Measurements from ENCODE around the gene TTC21A. TPM values are rescaled to one million over a fixed set of nuclear protein-coding genes. Genes with fewer than 3 reads are reported as not detected.

TTC21A gene
- total RNA-seq, 2 experiments from 2014 or later: 0.69 to 0.79 TPM

GRCh38 chr3:39184081-39184967 lies 76.8 kb downstream of the TTC21A start:
- Mint-ChIP-seq H3K4me3 (no peak overlapping the region), H3K36me3 (ENCODE audit: low read depth) (no peaks in the 10 kb centered on the region), H3K27ac (no peak overlapping the region), H3K4me1 (ENCODE audit: low read depth) (peaks cover 21% of the 10 kb centered on the region), H3K9me3 (no peaks in the 10 kb centered on the region), H3K27me3 (no peaks in the 10 kb centered on the region)
- ATAC-seq (no peak), DNase-seq (no peak)
- no peak for TF ChIP-seq CTCF (IDR thresholded peaks at IDR 0.05)
- ChIA-PET CTCF (interaction anchor here (1.1 to 18.8 kb wide), 3 partner anchors 8 to 105 kb away, joined by 3 to 754 read pairs (median 3); partner anchors contain the start of gene XIRP1), POLR2A (interaction anchor here (0.8 kb wide), 1 partner anchor 9 kb away, joined by 4 read pairs; no protein-coding TSS in a partner anchor)
- intact Hi-C loops (cut with micrococcal nuclease): loop anchor here (5.0 kb wide), 1 partner anchor 37 kb away; no protein-coding TSS in a partner anchor

- H3K4me3 Mint-ChIP-seq: no peak overlapping the region
- DNase-seq (no peak), ATAC-seq (no peak)
- no peak overlapping the region for H3K27ac Mint-ChIP-seq
- no peaks in the 10 kb centered on the region for H3K27me3 Mint-ChIP-seq
- H3K4me1 Mint-ChIP-seq (ENCODE audit: low read depth): peaks cover 21% of the 10 kb centered on the region
- ChIA-PET POLR2A (no interaction called here), CTCF (interaction anchor here (1.1 to 18.8 kb wide), 3 partner anchors 8 to 105 kb away, joined by 3 to 754 read pairs (median 3); partner anchors contain the start of gene XIRP1)
- TF ChIP-seq CTCF (IDR thresholded peaks at IDR 0.05): no peak
- H3K9me3 Mint-ChIP-seq: no peaks in the 10 kb centered on the region
- H3K36me3 Mint-ChIP-seq (ENCODE audit: low read depth): no peaks in the 10 kb centered on the region
- intact Hi-C loops (cut with micrococcal nuclease): loop anchor here (5.0 kb wide), 1 partner anchor 38 kb away; no protein-coding TSS in a partner anchor
These were observed 77.4 kb downstream of the TTC21A start for GRCh38 chr3:39184968-39185285.

DNA sequence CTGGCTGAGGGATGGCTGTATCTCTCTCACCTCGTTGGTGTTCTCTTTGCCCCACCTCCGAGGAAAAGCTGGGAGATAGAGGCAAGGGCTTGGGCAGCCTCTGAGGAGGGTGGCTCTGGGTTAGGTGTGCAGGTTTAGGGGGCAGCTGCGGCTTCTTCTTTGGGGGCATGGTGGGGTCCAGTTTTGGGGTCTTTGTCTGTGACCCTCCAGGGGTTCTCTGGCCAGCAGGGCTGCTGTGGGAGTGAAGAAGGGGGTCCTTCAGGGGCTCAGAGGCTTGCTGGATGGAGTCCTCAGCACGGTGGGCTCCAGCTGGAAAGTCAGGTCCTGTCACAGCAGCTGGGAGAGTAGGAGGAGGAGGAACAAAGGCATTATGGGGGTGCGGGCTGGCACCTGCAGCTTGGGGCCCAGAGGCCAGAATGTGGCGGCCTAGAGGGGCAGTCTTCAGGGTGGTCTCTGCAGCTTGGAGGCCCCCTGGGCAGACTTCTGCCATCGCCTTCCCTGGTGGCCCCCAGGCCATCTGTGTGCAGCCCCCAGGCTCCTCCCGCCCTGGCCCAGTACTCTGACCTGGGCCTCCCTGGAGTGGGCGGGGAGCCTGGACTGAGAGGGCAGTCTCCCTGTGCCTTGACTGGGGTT lies 78.0 kb downstream of the TTC21A start:
- Mint-ChIP-seq H3K36me3 (ENCODE audit: low read depth) (no peaks in the 10 kb centered on the region), H3K27ac (no peak overlapping the region), H3K4me1 (ENCODE audit: low read depth) (peaks cover 18% of the 10 kb centered on the region), H3K9me3 (no peaks in the 10 kb centered on the region), H3K27me3 (no peaks in the 10 kb centered on the region), H3K4me3 (no peak overlapping the region)
- DNase-seq (no peak), ATAC-seq (no peak)
- intact Hi-C loops (cut with micrococcal nuclease): no loop called here
- no peak for TF ChIP-seq CTCF (IDR thresholded peaks at IDR 0.05)
- POLR2A ChIA-PET: interaction anchor here (1.1 kb wide), 1 partner anchor 68 kb away, joined by 3 read pairs; no protein-coding TSS in a partner anchor
- CTCF ChIA-PET: interaction anchor here (0.6 to 18.8 kb wide), 3 partner anchors 23 to 104 kb away, joined by 3 to 754 read pairs (median 3); no protein-coding TSS in a partner anchor

- no peaks in the 10 kb centered on the region for H3K27me3 Mint-ChIP-seq
- ATAC-seq (no peak), DNase-seq (no peak)
- ChIA-PET POLR2A (interaction anchor here (1.1 kb wide), 1 partner anchor 68 kb away, joined by 3 read pairs; no protein-coding TSS in a partner anchor), CTCF (interaction anchor here (0.6 to 18.8 kb wide), 2 partner anchors 59 to 103 kb away, joined by 3 to 754 read pairs; no protein-coding TSS in a partner anchor)
- no peaks in the 10 kb centered on the region for H3K9me3 Mint-ChIP-seq
- no peak for TF ChIP-seq CTCF (IDR thresholded peaks at IDR 0.05)
- no peak overlapping the region for H3K27ac Mint-ChIP-seq
- H3K4me3 Mint-ChIP-seq: no peak overlapping the region
- H3K36me3 Mint-ChIP-seq (ENCODE audit: low read depth): no peaks in the 10 kb centered on the region
- H3K4me1 Mint-ChIP-seq (ENCODE audit: low read depth): peaks cover 16% of the 10 kb centered on the region
- intact Hi-C loops (cut with micrococcal nuclease): no loop called here
These were observed 78.6 kb downstream of the TTC21A start for GRCh38 chr3:39185959-39186691.

Data from activated CD8-positive, alpha-beta T cell treated with anti-CD3 and anti-CD28 coated beads for 36 hours (primary cell).